HUES6 (cell line): ENCODE results near the gene SMYD4.
"Not testable (repeated sequence)": the region's sequence is repeated elsewhere in the genome, so short reads cannot be mapped to it uniquely, and the experiment has no call there.

Experiments
- H3K27ac ChIP-seq: 2 replicates; pipeline ENCODE4 v1.7.0; 2013; ENCODE audit warnings: low read depth, mild to moderate bottlenecking, low read length, inconsistent platforms
- H3K27me3 ChIP-seq: 2 replicates; pipeline ENCODE4 v1.6.1; 2013; ENCODE audit warnings: low read length; ENCODE audit not compliant: control insufficient read depth, insufficient read depth
- H3K36me3 ChIP-seq: 2 replicates; pipeline ENCODE4 v1.6.1; 2013; ENCODE audit warnings: low read length; ENCODE audit not compliant: control insufficient read depth, insufficient read depth
- H3K4me1 ChIP-seq: 2 replicates; pipeline ENCODE4 v1.6.1; 2013; ENCODE audit warnings: low read length; ENCODE audit not compliant: control insufficient read depth, insufficient read depth
- H3K4me3 ChIP-seq: 2 replicates; pipeline ENCODE4 v1.5.1; 2013; ENCODE audit warnings: low read depth, low read length
- H3K9ac ChIP-seq: one replicate; pipeline ENCODE4 v1.6.1; 2013; ENCODE audit warnings: mild to moderate bottlenecking, low read length
- H3K9me3 ChIP-seq: 2 replicates; pipeline ENCODE4 v1.6.1; 2013; ENCODE audit warnings: low read depth, low read length; ENCODE audit not compliant: control insufficient read depth, insufficient read depth

The SMYD4 gene

GRCh38 chr17:1820528-1821252 is 9.0 kb downstream of the SMYD4 start:
- Histone ChIP-seq H3K27me3 (no peaks in the 10 kb centered on the region), H3K36me3 (peaks cover 39% of the 10 kb centered on the region), H3K27ac (no peak overlapping the region), H3K4me3 (no peak overlapping the region), H3K9me3 (no peaks in the 10 kb centered on the region), H3K9ac (no peak overlapping the region), H3K4me1 (no peaks in the 10 kb centered on the region)

GRCh38 chr17:1813088-1813487 is 16.6 kb downstream of the SMYD4 start:
- H3K27ac ChIP-seq, result no peak overlapping the region
- no peak overlapping the region for H3K4me3 ChIP-seq

GRCh38 chr17:1810450-1811103 is 19.1 kb downstream of the SMYD4 start:
- Histone ChIP-seq H3K4me3 (no peak overlapping the region), H3K27me3 (no peaks in the 10 kb centered on the region), H3K9me3 (no peaks in the 10 kb centered on the region), H3K36me3 (peaks cover 33% of the 10 kb centered on the region), H3K9ac (no peak overlapping the region), H3K4me1 (no peaks in the 10 kb centered on the region), H3K27ac (no peak overlapping the region)

More at GRCh38 chr17:1813088-1813487, 16.6 kb downstream of the SMYD4 start:
- no peak overlapping the region for H3K9ac ChIP-seq
- H3K4me1 ChIP-seq, result no peaks in the 10 kb centered on the region
- H3K9me3 ChIP-seq, result no peaks in the 10 kb centered on the region
- H3K27me3 ChIP-seq, result no peaks in the 10 kb centered on the region
- peaks cover 35% of the 10 kb centered on the region for H3K36me3 ChIP-seq

GRCh38 chr17:1809815-1810214 is 19.9 kb downstream of the SMYD4 start:
- H3K9ac ChIP-seq, H3K9me3 ChIP-seq, H3K4me3 ChIP-seq, H3K4me1 ChIP-seq, H3K27ac ChIP-seq, H3K27me3 ChIP-seq: not testable (repeated sequence)
- H3K36me3 ChIP-seq, result peaks cover 34% of the 10 kb centered on the region

GRCh38 chr17:1808644-1809043 is 21.1 kb downstream of the SMYD4 start:
- Histone ChIP-seq H3K9me3 (no peaks in the 10 kb centered on the region), H3K4me3 (no peak overlapping the region), H3K27me3 (no peaks in the 10 kb centered on the region), H3K36me3 (peaks cover 43% of the 10 kb centered on the region), H3K9ac (no peak overlapping the region), H3K4me1 (no peaks in the 10 kb centered on the region), H3K27ac (no peak overlapping the region)

GRCh38 chr17:1807890-1808289 is 21.8 kb downstream of the SMYD4 start:
- no peak overlapping the region for H3K9ac ChIP-seq
- H3K4me1 ChIP-seq, result no peaks in the 10 kb centered on the region

GRCh38 chr17:1803280-1803679 is 26.4 kb downstream of the SMYD4 start:
- Histone ChIP-seq H3K4me1 (no peaks in the 10 kb centered on the region), H3K27ac (no peak overlapping the region), H3K36me3 (peaks cover 38% of the 10 kb centered on the region), H3K9me3 (no peaks in the 10 kb centered on the region), H3K4me3 (no peak overlapping the region), H3K9ac (no peak overlapping the region), H3K27me3 (no peaks in the 10 kb centered on the region)

More at GRCh38 chr17:1807890-1808289, 21.8 kb downstream of the SMYD4 start:
- Histone ChIP-seq H3K9me3 (no peaks in the 10 kb centered on the region), H3K36me3 (peaks cover 46% of the 10 kb centered on the region), H3K4me3 (no peak overlapping the region), H3K27ac (no peak overlapping the region), H3K27me3 (no peaks in the 10 kb centered on the region)

GRCh38 chr17:1802429-1802828 is 27.3 kb downstream of the SMYD4 start:
- no peak overlapping the region for H3K27ac ChIP-seq
- H3K9ac ChIP-seq, result no peak overlapping the region
- peaks cover 39% of the 10 kb centered on the region for H3K36me3 ChIP-seq
- no peaks in the 10 kb centered on the region for H3K27me3 ChIP-seq
- H3K4me3 ChIP-seq, result no peak overlapping the region
- H3K9me3 ChIP-seq, result no peaks in the 10 kb centered on the region
- no peaks in the 10 kb centered on the region for H3K4me1 ChIP-seq

GRCh38 chr17:1800712-1801111 is 29.0 kb downstream of the SMYD4 start:
- H3K27ac ChIP-seq, result no peak overlapping the region

GRCh38 chr17:1800240-1800639 is 29.5 kb downstream of the SMYD4 start:
- peaks cover 44% of the 10 kb centered on the region for H3K36me3 ChIP-seq
- H3K4me3 ChIP-seq, result no peak overlapping the region
- no peaks in the 10 kb centered on the region for H3K9me3 ChIP-seq
- no peak overlapping the region for H3K9ac ChIP-seq
- no peak overlapping the region for H3K27ac ChIP-seq
- H3K27me3 ChIP-seq, result no peaks in the 10 kb centered on the region
- H3K4me1 ChIP-seq, result no peaks in the 10 kb centered on the region

More at GRCh38 chr17:1800712-1801111, 29.0 kb downstream of the SMYD4 start:
- no peaks in the 10 kb centered on the region for H3K9me3 ChIP-seq
- no peak overlapping the region for H3K4me3 ChIP-seq
- H3K9ac ChIP-seq, result no peak overlapping the region
- H3K27me3 ChIP-seq, result no peaks in the 10 kb centered on the region
- H3K4me1 ChIP-seq, result no peaks in the 10 kb centered on the region
- peaks cover 44% of the 10 kb centered on the region for H3K36me3 ChIP-seq

GRCh38 chr17:1797846-1798245 is 31.9 kb downstream of the SMYD4 start:
- not testable (repeated sequence) for H3K4me1 ChIP-seq, H3K4me3 ChIP-seq, H3K27me3 ChIP-seq, H3K9ac ChIP-seq, H3K9me3 ChIP-seq, H3K27ac ChIP-seq
- peaks cover 28% of the 10 kb centered on the region for H3K36me3 ChIP-seq
